Dedifferentiated amniotic fluid mesenchymal stem cell (primary cell): Measurements from ENCODE around the gene GIMAP1.

Experiments used
- DNase-seq: peaks from one replicate; pipeline ENCODE4 v3.0.0-alpha.2; 2016; ENCODE audit errors: extremely low spot score

Gene GIMAP1

GRCh38 chr7:150748376-150748775, 32.0 kb downstream of the GIMAP1 start:
- no peak for DNase-seq

DNA sequence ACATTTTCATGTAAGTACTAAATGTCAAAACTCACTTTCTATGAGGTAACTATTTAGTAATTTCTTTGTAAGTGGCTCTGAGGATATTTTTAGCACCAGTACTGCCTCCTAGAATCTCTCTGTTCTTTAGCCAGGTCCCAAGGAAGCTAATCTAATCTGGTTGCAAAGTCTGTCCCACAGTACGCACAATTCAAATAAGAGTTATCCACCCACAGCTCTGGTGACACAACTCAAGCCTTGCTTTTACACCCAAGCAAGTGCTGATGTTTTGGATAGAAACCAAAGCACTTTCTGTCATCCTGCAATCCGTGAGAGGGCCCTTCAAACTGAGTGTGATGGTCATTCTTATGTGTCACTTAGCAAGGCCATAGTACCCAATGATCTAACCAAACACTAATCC, 35.3 kb downstream of the GIMAP1 start:
- no peak for DNase-seq

- no peak for DNase-seq
Measured at GRCh38 chr7:150753239-150753638, 36.8 kb downstream of the GIMAP1 start.

DNA sequence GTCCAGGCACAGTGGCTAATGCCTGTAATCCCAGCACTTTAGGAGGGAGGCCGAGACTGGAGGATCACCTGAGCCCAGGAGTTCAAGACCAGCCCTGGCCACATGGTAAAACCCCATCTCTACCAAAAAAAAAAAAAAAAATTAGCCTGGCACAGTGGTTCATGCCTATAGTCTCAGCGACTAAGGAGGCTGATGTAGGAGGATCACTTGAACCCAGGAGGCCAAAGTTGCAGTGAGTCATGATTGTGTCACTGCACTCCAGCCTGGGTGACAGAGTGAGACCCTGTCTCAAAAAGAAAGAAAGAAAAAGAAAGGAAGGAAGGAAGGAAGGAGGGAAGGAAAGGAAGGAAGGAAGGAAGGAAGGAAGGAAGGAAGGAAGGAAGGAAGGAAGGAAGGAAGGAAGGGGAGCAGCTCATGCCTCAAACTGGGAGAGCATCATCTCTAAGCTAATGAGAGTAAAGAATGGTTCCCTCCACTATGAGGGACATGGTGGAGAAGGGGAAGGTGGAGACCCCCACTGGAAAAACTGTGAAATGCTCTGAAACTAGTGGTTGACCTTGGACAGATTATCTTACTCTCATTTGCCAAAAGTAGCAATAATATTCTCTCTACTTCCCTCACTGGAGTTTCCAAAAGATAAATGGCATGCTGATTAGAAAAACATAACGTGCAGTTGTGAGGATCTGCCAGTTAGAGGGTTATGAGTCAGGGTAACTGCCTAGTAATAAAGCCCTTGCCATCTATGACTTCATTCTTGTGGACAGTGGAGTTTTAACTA, 37.6 kb downstream of the GIMAP1 start:
- DNase-seq = no peak

DNA sequence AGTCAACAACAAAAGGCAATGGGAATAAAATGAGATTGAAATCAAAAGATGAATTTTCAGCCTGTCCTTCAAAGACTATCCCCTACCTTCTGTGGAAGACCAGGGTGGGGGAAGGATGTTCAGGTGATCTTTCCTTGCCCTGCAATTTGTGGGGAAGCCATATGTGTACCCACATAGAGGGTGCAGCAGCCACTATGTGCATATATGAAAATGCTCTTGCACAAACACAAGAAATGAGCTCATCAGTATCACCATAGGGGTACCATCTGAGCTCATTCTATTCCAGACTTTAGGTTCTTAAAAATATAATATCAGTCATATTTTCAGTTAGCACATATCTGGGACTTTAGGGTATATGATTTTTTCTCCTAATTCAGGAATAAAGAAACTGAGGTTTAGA, 38.5 kb downstream of the GIMAP1 start:
- no peak for DNase-seq

DNA sequence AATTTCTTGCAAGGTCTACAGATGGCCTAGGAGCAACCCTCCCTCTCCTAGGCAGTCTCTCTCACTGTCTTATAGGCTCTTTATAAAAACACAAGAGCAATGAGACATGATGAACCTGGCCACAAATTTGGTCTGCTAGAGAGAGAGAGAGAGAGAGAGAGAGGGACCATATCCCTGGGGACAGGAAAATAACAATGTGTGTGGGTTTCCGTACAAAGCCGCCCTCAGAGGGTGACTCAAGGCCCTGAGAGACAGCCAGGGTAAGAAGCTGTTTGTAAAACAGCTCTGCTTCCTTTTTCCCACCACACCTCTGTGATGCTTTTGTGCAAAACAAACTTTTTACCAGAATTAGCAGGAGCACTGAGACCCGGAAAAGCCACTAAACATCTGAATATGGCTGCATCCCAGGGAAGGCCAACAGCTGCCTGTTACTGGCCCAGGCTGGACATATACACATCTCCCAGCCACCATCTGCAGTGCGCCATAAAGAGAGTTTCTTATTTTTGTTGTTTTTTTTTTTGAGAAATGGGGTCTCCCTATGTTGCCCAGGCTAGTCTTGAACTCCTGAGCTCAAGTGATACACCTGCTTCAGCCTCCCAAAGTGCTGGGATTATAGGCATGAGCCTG, 39.2 kb downstream of the GIMAP1 start:
- no peak for DNase-seq

GRCh38 chr7:150756166-150756565, 39.8 kb downstream of the GIMAP1 start:
- DNase-seq = no peak

DNA sequence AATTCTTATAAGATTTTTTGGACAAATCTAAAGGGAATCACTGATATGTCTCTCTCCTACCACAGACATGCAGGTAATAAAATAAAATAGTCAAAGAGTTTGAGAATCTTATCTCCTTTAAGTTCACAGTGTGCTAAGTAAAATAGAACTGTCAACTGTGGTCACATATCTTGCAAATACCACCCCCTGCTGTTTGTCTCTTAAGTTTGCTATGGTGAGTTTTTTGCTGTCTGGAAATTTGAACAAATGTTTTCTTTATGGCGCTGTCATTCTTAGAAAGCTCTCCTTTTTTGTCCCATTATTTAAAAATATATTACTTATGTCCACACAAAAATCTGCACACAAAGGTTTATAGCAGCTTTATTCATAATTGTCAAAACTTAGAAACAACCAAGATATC, 40.4 kb downstream of the GIMAP1 start:
- DNase-seq = no peak

- no peak for DNase-seq
Measured at GRCh38 chr7:150759479-150759878, 43.1 kb downstream of the GIMAP1 start.

DNA sequence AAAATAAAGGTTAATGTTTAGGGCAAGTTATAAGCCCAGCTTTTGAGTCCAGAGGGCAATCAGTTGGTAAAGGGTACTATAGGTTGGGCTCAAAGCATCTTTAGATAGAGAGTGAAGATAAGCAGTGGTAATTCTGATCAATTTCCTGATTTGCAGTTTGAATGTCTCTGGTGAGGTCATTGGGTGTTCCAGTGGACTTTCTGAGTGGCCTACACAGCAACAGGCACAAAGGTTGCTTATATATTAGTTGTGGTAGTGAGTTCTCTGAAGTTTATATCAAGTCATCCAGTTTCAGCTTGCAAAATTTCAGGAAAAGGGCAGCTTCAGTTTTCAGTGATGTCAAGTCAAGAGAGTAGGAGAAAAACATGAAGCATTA, 49.9 kb downstream of the GIMAP1 start:
- no peak for DNase-seq

GRCh38 chr7:150769768-150770167, 53.4 kb downstream of the GIMAP1 start:
- DNase-seq = no peak
